NCI-H345 (cell line): ENCODE measurements around the gene SARS1.
"Not testable (repeated sequence)": the region's sequence is repeated elsewhere in the genome, so short reads cannot be mapped to it uniquely, and the experiment has no call there.

ENCODE experiments used
- DNase-seq: peaks from one replicate; lab custom pipeline; 2025; lab: John Stamatoyannopoulos, UW

SARS1 gene, protein sequence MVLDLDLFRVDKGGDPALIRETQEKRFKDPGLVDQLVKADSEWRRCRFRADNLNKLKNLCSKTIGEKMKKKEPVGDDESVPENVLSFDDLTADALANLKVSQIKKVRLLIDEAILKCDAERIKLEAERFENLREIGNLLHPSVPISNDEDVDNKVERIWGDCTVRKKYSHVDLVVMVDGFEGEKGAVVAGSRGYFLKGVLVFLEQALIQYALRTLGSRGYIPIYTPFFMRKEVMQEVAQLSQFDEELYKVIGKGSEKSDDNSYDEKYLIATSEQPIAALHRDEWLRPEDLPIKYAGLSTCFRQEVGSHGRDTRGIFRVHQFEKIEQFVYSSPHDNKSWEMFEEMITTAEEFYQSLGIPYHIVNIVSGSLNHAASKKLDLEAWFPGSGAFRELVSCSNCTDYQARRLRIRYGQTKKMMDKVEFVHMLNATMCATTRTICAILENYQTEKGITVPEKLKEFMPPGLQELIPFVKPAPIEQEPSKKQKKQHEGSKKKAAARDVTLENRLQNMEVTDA

GRCh38 chr1:109213824-109214693 lies at the start of gene SARS1:
Gene SARS1, plus strand, starts transcription at chr1:109213918. Its CDS starts 75 bp downstream, at chr1:109213993.
- peak; percentile 92 for DNase-seq

DNA sequence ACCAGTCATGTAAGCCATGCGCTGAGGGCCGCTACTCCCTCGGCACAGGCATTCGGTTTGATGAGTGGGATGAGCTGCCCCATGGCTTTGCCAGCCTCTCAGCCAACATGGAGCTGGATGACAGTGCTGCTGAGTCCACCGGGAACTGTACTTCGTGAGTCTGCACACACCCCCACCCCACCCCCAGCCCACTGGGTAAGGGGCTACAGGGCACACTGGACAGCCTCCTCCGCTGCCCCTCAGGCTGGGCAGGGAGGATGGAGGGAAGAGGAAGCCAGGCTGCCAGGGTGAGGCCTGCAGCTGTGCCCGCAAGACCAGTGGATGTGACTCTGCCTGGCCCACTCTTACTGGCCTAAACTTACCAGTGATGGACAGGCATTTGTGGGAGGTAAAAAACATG lies 49.2 kb upstream of the SARS1 start:
- DNase-seq, result no peak

GRCh38 chr1:109167001-109167506 lies 46.7 kb upstream of the SARS1 start:
- no peak for DNase-seq

DNA sequence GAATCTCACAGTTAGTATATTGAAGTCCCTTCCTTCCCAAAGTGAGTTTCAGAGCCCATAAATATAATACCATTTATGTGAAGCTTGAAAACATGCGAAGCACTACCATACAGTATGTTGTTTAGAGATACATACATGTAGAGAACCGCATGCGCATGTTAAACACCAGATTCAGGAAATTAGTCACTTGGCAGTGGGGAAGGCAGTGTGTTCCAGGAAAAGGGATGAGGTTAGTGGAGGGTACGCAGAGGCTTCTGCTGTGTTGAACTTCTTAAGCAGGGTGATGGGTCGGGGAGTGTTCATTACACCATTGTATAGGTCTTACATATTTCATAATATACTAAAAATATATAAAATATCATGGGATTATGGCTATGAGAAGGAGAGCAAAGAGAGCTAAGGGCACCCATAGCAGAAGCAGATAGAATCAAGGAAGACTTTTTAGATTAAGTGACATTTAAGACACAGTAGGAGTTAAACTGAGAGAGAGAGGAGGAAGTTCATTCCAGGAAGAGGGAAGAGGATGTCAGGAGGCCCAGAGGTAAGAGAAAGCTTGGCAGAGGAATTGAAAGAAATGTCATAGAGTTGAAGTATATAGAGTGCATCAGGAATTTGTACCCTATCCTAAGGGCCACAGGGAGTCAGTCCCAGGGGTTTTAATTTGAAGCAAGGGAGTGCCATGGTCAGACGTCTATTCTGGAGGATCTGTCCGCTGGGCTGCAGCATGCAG lies 43.5 kb upstream of the SARS1 start:
- no peak for DNase-seq

DNA sequence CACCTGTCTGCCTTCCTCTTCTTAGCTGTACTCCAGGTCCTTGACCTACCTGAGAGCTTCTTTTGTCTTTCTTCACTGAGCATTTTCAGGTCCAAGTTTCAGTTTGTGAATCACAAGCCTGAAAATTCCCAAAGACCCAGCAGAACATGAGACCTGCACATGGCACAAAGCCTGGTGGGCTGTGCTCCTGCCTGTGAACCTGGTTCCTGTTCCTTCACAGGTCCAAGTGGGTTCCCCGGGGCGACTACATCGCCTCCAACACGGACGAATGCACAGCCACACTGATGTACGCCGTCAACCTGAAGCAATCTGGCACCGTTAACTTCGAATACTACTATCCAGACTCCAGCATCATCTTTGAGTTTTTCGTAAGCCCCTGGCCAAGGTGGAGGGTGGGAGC lies 42.1 kb upstream of the SARS1 start:
- DNase-seq, result no peak

DNA sequence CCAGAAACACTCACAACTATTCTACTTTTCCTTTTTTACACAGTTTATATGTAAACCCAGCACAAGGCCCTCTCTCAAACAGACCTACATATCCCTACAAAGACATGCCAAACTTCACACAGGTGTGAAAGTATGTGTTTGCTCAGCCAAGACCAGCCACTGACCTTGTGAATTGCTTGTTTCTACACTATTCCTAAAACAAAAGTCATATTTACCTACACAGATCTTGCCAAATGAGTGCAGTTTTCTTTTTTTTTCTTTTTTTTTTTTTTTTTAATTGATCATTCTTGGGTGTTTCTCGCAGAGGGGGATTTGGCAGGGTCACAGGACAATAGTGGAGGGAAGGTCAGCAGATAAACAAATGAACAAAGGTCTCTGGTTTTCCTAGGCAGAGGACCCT lies 37.4 kb upstream of the SARS1 start:
- not testable (repeated sequence) for DNase-seq

DNA sequence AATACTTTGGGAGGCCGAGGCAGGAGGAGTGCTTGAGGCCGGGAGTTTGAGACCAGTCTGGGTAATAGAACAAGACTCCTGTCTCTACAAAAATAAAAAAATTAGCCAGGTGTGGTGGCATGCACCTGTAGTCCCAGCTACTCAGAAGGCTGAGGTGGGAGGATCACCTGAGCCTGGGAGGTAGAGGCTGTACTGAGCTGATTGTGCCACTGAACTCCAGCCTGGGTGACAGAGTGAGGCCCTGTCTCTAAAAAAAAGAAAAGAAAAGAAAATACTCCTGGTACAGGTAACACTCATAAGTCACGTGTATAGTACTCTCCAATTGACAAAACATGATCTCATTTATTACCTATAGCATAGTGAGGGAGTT lies 33.0 kb upstream of the SARS1 start:
- not testable (repeated sequence) for DNase-seq

DNA sequence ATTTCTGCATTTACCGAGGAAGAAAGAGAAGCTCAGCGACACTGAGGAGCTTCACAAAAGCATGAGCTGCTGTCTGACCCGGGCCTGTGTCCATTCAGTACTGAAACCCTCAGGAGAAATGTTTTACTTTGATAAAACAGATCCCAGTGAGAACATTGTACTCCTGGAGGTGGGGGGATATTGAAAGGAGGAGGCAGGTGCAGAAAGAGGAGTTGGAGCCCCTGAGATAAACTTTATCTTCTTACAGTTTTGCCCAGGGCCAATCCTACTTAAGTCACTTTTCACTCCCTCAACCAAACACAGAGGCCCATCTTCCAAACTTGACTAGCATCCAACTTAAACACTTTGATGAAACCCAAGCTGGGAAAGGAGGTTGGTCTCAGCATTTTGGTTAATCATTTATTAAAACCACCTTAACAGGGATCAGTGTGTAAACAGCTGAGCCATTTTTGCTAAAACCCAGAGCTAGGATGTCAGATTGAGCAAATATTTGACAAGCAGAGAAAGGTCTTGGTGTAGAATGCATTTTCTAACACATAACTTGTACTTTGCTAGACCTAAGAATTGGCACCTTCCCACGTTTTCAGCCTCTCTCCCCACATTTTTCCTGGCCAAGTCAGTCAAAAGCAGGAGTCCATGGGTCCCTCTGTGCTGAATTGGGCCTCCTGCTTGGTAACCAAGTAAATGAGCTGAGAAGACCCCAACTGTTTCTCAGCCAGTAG lies 32.5 kb upstream of the SARS1 start:
- no peak for DNase-seq

DNA sequence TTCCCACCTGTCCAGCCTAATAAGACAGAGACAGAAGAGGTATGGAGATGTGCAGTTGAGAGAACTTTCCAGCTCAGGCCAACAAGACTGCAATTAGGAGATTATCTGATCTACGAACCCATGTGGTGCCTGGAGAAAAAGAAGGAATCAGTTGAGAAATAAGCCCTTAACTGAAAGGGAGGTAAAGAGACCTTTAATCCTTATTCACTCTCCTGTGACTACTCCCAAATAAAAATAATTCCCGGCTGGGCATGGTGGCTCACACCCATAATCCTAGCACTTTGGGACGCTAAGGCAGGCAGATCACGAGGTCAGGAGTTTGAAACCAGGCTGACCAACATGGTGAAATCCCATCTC lies 31.9 kb upstream of the SARS1 start:
- no peak for DNase-seq

GRCh38 chr1:109183058-109183738 lies 30.5 kb upstream of the SARS1 start:
- no peak for DNase-seq

DNA sequence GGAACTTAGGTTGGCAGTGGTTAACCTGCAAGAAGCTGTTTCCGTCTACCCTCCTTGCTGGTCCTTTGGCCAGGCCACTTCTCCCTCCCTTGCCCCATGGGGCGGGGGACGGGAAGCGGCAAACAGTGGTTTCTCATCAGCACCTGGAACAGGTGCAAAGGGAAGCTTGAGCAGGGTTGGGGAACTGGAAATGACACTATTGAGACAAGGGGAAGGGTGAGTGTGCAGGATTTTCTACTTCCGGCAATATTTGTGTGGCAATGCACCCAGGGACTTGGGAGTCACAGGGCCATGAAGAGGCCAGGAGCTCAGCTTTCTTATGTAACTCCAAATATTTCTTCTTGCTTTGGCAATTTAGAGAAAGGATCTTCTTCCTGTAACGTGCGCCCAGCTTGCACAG lies 29.0 kb upstream of the SARS1 start:
- DNase-seq, result no peak

DNA sequence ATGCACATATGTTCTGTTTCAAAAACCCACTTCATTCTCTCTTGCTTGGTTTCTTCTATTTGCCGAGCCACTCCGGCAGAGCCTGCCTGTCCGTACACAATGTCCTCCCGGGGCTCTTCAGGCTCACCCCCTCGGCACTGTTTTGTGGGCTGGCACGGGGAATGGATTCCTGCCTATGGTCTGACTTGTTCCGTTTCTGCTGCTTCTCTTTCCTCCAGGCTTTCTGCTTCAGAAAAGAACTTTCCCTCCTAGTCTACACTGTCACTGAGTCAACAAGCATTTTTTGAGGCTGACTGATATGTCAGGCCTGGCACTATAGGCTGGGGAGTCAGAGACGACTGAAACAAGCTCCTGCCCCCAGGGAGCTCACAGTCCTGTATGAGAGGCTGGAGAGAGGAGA lies 28.4 kb upstream of the SARS1 start:
- DNase-seq, result no peak

DNA sequence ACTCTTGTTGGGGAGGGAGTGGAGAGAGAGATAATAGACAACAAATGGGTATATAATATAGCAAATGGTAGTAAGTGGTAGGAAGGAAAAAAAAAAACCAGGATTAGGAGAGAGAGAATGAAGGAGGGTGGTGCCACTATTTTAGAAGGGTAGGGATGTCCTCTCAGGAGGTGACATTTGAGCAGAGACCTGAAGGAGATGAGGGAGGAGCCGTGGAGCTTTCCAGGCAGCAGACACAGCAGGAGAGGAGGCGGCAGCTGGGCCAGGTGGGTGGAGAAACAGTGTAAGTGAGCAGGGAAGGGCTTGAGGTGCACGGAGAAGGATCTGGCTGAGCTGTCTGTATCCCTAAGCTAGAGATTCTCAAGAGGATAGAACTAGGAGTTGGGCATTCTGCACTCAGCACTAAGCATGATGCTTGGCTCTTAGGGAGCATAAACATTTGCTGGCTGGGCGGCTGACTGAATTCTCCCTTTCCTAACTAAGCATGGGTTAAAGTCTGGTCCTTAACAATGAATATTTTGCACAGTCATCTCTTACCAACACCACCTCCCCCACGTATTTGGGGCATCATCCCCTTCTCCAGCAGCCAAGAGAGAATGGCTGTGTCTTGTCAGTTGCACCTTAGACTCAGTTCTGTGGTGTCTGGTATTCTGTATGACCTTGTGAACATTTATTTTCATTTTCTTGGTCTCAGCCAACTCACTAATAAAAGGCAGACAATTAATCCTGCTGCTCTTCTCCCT lies 27.6 kb upstream of the SARS1 start:
- peak; percentile 16 for DNase-seq

DNA sequence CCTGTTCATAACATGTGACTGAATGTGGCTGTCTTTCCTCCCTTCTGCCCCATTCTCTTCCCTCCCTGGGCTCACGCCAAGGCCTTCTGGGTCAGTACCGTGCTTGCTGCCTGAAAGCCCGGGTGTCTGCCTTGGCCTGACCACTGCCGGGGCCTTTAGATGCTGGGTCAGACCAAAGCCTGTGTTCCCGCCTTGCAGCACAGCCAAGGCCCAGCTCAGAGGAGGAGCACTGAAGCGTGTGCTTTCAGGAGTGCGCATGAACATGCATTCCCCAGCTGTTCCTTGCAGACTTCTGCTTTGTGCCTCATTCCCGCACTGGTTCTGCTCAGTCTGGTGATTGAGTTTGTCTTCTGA lies 27.0 kb upstream of the SARS1 start:
- no peak for DNase-seq

GRCh38 chr1:109187127-109187526 lies 26.6 kb upstream of the SARS1 start:
- DNase-seq, result no peak

DNA sequence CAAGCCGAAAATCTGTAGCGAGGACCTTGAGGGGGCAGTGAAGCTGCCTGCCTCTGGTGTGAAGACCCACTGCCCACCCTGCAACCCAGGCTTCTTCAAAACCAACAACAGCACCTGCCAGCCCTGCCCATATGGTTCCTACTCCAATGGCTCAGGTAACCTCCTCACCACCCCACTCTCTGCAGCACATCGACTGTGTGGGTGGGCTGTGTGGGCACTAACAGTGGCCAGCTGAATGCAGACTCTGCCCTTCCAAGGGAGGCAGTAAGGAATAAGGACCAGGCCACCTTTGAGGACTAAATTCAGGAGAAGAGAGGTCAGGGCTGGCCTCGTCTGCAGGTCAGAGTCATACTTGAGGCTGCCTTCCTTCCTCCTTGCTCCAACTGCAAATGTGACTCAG lies 25.5 kb upstream of the SARS1 start:
- DNase-seq, result no peak

DNA sequence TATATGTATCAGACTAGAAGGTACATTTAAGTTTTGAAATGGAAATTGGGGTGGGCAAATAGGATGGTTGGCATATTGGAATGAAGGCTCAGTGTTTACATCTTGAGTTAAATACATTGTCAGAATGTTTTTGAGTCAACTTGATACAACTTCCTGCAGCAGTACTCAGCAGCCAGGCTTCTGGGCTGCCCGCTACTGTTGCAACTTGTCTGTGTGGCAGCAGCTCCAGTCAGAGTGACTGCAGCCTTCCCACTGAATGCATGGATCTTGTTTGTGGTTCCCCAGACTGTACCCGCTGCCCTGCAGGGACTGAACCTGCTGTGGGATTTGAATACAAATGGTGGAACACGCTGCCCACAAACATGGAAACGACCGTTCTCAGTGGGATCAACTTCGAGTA lies 24.9 kb upstream of the SARS1 start:
- DNase-seq, result no peak

- no peak for DNase-seq
These were observed 23.5 kb upstream of the SARS1 start for GRCh38 chr1:109190189-109190588.

DNA sequence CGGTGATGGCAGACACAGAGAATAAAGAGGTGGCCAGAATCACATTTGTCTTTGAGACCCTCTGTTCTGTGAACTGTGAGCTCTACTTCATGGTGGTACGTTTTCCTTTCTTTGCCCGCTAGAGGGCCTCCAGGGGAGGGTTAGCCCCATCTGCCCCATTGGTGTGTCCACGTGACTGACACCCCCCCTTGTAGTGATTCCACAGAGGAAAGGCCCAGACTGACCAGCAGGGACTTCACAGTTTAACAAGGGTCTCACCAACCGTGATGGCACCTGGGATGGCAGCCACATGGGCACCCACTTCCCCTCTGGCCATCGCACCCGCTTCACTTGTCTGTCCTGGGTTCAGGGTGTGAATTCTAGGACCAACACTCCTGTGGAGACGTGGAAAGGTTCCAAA lies 22.3 kb upstream of the SARS1 start:
- DNase-seq, result no peak

GRCh38 chr1:109191891-109192290 lies 21.8 kb upstream of the SARS1 start:
- no peak for DNase-seq
